ENCODE data around the gene METTL25B.

GRCh38 chr1:156740237-156740740 is 12.0 kb downstream of the METTL25B start:
- TF ChIP-seq POLR2A (IDR thresholded peaks at IDR 0.05) (no peak), EP300 (IDR thresholded peaks at IDR 0.05) (no peak), CTCF (IDR thresholded peaks at IDR 0.05) (no peak)

All from sigmoid colon (tissue), 4 donors.